Neural cell (in vitro differentiated cells): ENCODE data around the gene RTP5. TPM values are rescaled to one million over a fixed set of nuclear protein-coding genes. Genes with fewer than 3 reads are reported as not detected.
"Not testable (repeated sequence)": the region's sequence is repeated elsewhere in the genome, so short reads cannot be mapped to it uniquely, and the experiment has no call there.

Experiments used
- H2AFZ ChIP-seq: fragments of 200-600, 300-800 bp; sonication (generic), shearing (Covaris generic); 2 replicates; pipeline ENCODE4 v1.6.0; 2014; ENCODE audit warnings: low read depth, mild to moderate bottlenecking, antibody characterized with exemption, low read length, moderate library complexity
- H3F3A ChIP-seq: fragments of 200-600 bp; shearing (Covaris generic); 2 replicates; pipeline ENCODE4 v1.6.1; 2016; ENCODE audit warnings: mild to moderate bottlenecking, moderate library complexity, mixed read lengths, antibody characterized with exemption, low read length; ENCODE audit not compliant: insufficient read depth, poor library complexity, severe bottlenecking
- H3K27ac ChIP-seq: fragments of 200-600, 300-800 bp; sonication (generic), shearing (Covaris generic); 2 replicates; pipeline ENCODE4 v1.5.1; 2014; ENCODE audit warnings: mild to moderate bottlenecking, low read length, moderate library complexity
- H3K27me3 ChIP-seq: fragments of 300-800, 200-600 bp; sonication (generic), shearing (Covaris generic); 2 replicates; pipeline ENCODE4 v1.6.0; 2014; ENCODE audit warnings: mild to moderate bottlenecking, low read depth, low read length, moderate library complexity; ENCODE audit not compliant: insufficient read depth
- H3K36me3 ChIP-seq: fragments of 300-800, 200-600 bp; sonication (generic), shearing (Covaris generic); 2 replicates; pipeline ENCODE4 v1.5.1; 2014; ENCODE audit warnings: mild to moderate bottlenecking, antibody characterized with exemption, low read length, moderate library complexity; ENCODE audit not compliant: insufficient read depth
- H3K4me2 ChIP-seq: fragments of 300-800, 200-600 bp; sonication (generic), shearing (Covaris generic); 2 replicates; pipeline ENCODE4 v1.6.0; 2014; ENCODE audit warnings: mild to moderate bottlenecking, low read length
- H3K4me3 ChIP-seq: fragments of 300-800, 200-600 bp; sonication (generic), shearing (Covaris generic); 2 replicates; pipeline ENCODE4 v1.5.1; 2014; ENCODE audit warnings: mild to moderate bottlenecking, low read length, moderate library complexity
- H3K79me2 ChIP-seq: fragments of 200-600 bp; shearing (Covaris generic); replicated peaks from 2 replicates; pipeline ENCODE4 v1.6.0; 2014; ENCODE audit warnings: mild to moderate bottlenecking, low read length, moderate library complexity; ENCODE audit not compliant: insufficient read depth
- H3K9ac ChIP-seq: fragments of 300-800, 200-600 bp; sonication (generic), shearing (Covaris generic); 2 replicates; pipeline ENCODE4 v1.6.1; 2016; ENCODE audit warnings: mild to moderate bottlenecking, low read length, mixed read lengths
- H3K9me2 ChIP-seq: fragments of 200-600 bp; shearing (Covaris generic); 2 replicates; pipeline ENCODE4 v1.6.1; 2016; ENCODE audit warnings: mild to moderate bottlenecking, low read length, mixed read lengths; ENCODE audit not compliant: insufficient read depth
- H3K9me3 ChIP-seq: fragments of 200-600, 300-800 bp; sonication (generic), shearing (Covaris generic); 2 replicates; pipeline ENCODE4 v1.6.1; 2016; ENCODE audit warnings: mild to moderate bottlenecking, mixed run types, low read length, moderate library complexity, mixed read lengths
- H4K20me1 ChIP-seq: fragments of 200-600 bp; shearing (Covaris generic); 2 replicates; pipeline ENCODE4 v1.6.1; 2016; ENCODE audit warnings: mild to moderate bottlenecking, mixed run types; ENCODE audit not compliant: insufficient read depth
- CTCF ChIP-seq: fragments of 450-650 bp; IDR thresholded peaks from 2 replicates; pipeline ENCODE4 v1.5.1; 2014; ENCODE audit warnings: antibody characterized with exemption, mild to moderate bottlenecking, moderate library complexity; ENCODE audit not compliant: poor library complexity, severe bottlenecking
- EP300 ChIP-seq: fragments of 450-650 bp; conservative IDR thresholded peaks from 2 replicates; pipeline ENCODE4 v1.6.1; 2014; ENCODE audit warnings: antibody characterized with exemption, mild to moderate bottlenecking, moderate library complexity; ENCODE audit not compliant: poor library complexity, severe bottlenecking
- EZH2 ChIP-seq: fragments of 200-600, 300-800 bp; shearing (Covaris generic), sonication (generic); IDR thresholded peaks from 2 replicates; pipeline ENCODE4 v1.6.1; 2014; ENCODE audit warnings: antibody characterized with exemption, low read length, borderline replicate concordance, mild to moderate bottlenecking; ENCODE audit not compliant: insufficient read depth, poor library complexity, severe bottlenecking
- MXI1 ChIP-seq: fragments of 450-650 bp; conservative IDR thresholded peaks from 2 replicates; pipeline ENCODE4 v1.6.1; 2014; ENCODE audit warnings: antibody characterized with exemption, mild to moderate bottlenecking; ENCODE audit not compliant: poor library complexity, severe bottlenecking
- POLR2AphosphoS5 ChIP-seq: IDR thresholded peaks from 2 replicates; pipeline ENCODE4 v1.6.1; 2012
- RAD21 ChIP-seq: fragments of 450-650 bp; conservative IDR thresholded peaks from 2 replicates; pipeline ENCODE4 v1.6.1; 2014; ENCODE audit warnings: antibody characterized with exemption, mild to moderate bottlenecking, moderate library complexity
- REST ChIP-seq: IDR thresholded peaks from 2 replicates; pipeline ENCODE4 v1.6.1; 2012; ENCODE audit warnings: borderline replicate concordance
- SMC3 ChIP-seq: fragments of 450-650 bp; conservative IDR thresholded peaks from 2 replicates; pipeline ENCODE4 v1.6.1; 2014; ENCODE audit warnings: antibody characterized with exemption, mild to moderate bottlenecking, moderate library complexity; ENCODE audit not compliant: poor library complexity
- TAF1 ChIP-seq: IDR thresholded peaks from 2 replicates; pipeline ENCODE4 v1.6.1; 2012; ENCODE audit warnings: low read depth
- polyA plus RNA-seq: library from polyadenylated mRNA; depleted of rRNA; stranded (reverse); fragments of >200 nt; gene quantifications from 2 replicates; pipeline ENCODE4 v1.2.3, GENCODE V29; 2014

Gene RTP5
- polyA plus RNA-seq, 1 donor from 2014 or later: 1.8 TPM

GRCh38 chr2:241827394-241827793, 42.1 kb upstream of the RTP5 start:
- Histone ChIP-seq H3K4me3 (no peak overlapping the region), H3K27me3 (no peaks in the 10 kb centered on the region), H3K9me3 (peaks cover 4% of the 10 kb centered on the region), H2AFZ (no peak overlapping the region), H3K9ac (no peak overlapping the region), H3K27ac (no peak overlapping the region), H4K20me1 (no peaks in the 10 kb centered on the region), H3F3A (no peaks in the 10 kb centered on the region), H3K79me2 (no peaks in the 10 kb centered on the region), H3K36me3 (no peaks in the 10 kb centered on the region), H3K9me2 (no peaks in the 10 kb centered on the region), H3K4me2 (no peak overlapping the region)
- no peak for TF ChIP-seq EZH2
- no peak for TF ChIP-seq SMC3
- TF ChIP-seq TAF1: no peak
- TF ChIP-seq MXI1: no peak
- no peak for TF ChIP-seq EP300
- TF ChIP-seq POLR2AphosphoS5: no peak
- TF ChIP-seq REST: no peak
- TF ChIP-seq CTCF: no peak
- TF ChIP-seq RAD21: no peak

- Histone ChIP-seq H4K20me1 (no peaks in the 10 kb centered on the region), H3F3A (no peaks in the 10 kb centered on the region), H3K4me2 (no peak overlapping the region), H3K9me2 (no peaks in the 10 kb centered on the region), H3K4me3 (no peak overlapping the region), H3K36me3 (no peaks in the 10 kb centered on the region), H2AFZ (no peak overlapping the region), H3K27ac (no peak overlapping the region), H3K9ac (no peak overlapping the region), H3K79me2 (no peaks in the 10 kb centered on the region), H3K9me3 (no peaks in the 10 kb centered on the region), H3K27me3 (no peaks in the 10 kb centered on the region)
- TF ChIP-seq POLR2AphosphoS5 (no peak), REST (no peak), TAF1 (no peak), EZH2 (no peak), EP300 (no peak), SMC3 (no peak), RAD21 (no peak), CTCF (no peak), MXI1 (no peak)
Observed at GRCh38 chr2:241833101-241833663, 36.3 kb upstream of the RTP5 start.

GRCh38 chr2:241833756-241834526, 35.6 kb upstream of the RTP5 start:
- H2AFZ ChIP-seq, H3K27me3 ChIP-seq, H4K20me1 ChIP-seq, H3K9ac ChIP-seq, H3K9me3 ChIP-seq, H3K79me2 ChIP-seq, H3K27ac ChIP-seq, H3K9me2 ChIP-seq, H3K4me2 ChIP-seq, H3K36me3 ChIP-seq, H3K4me3 ChIP-seq, H3F3A ChIP-seq: not testable (repeated sequence)
